ENCODE data around the gene VAMP2. TPM values are rescaled to one million over a fixed set of nuclear protein-coding genes. Genes with fewer than 3 reads are reported as not detected.
A peak's percentile ranks its signal among the peaks of the same experiment; 100 is the strongest.

The VAMP2 gene
- total RNA-seq, 1 donor = 5.6 TPM

- H3K4me3 ChIP-seq (ENCODE audit: low read depth, low read length) = peak overlapping the region; percentile 98
- DNase-seq (ENCODE audit: low read depth) = peak; percentile 96
- TF ChIP-seq, protein P1, sequence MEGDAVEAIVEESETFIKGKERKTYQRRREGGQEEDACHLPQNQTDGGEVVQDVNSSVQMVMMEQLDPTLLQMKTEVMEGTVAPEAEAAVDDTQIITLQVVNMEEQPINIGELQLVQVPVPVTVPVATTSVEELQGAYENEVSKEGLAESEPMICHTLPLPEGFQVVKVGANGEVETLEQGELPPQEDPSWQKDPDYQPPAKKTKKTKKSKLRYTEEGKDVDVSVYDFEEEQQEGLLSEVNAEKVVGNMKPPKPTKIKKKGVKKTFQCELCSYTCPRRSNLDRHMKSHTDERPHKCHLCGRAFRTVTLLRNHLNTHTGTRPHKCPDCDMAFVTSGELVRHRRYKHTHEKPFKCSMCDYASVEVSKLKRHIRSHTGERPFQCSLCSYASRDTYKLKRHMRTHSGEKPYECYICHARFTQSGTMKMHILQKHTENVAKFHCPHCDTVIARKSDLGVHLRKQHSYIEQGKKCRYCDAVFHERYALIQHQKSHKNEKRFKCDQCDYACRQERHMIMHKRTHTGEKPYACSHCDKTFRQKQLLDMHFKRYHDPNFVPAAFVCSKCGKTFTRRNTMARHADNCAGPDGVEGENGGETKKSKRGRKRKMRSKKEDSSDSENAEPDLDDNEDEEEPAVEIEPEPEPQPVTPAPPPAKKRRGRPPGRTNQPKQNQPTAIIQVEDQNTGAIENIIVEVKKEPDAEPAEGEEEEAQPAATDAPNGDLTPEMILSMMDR (IDR thresholded peaks at IDR 0.05; ENCODE audit: insufficient read depth, low read depth, low read length) = peak; percentile 39
Measured at GRCh38 chr17:8186787-8187516, 24.2 kb upstream of the VAMP2 start.

DNA sequence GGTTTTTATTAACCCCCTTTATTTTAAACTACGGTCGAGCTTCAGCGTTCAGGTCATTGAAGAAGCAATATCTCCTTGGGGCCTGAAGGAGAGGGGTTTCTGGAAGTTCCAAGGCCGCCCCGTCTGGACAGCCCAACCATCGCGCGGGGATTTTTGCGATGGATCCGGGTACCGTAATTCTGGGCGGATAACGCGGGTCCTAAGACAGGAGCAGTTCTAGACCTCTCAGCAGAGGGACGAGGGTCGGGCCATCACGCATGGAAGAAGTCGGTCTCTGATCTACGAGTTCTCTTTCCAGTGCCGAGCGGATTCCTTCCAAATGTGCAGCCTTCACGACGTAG, 23.7 kb upstream of the VAMP2 start:
- TF ChIP-seq, protein P1 (IDR thresholded peaks at IDR 0.05; ENCODE audit: insufficient read depth, low read depth, low read length) = no peak
- DNase-seq (ENCODE audit: low read depth) = no peak
- H3K4me3 ChIP-seq (ENCODE audit: low read depth, low read length) = peak overlapping the region; percentile 98

GRCh38 chr17:8185582-8186445, 23.1 kb upstream of the VAMP2 start:
- TF ChIP-seq, protein P1 (IDR thresholded peaks at IDR 0.05; ENCODE audit: insufficient read depth, low read depth, low read length) = no peak
- peak; percentile 74 for DNase-seq (ENCODE audit: low read depth)

GRCh38 chr17:8176998-8177731, 14.4 kb upstream of the VAMP2 start:
- peak overlapping the region; percentile 75 for H3K4me3 ChIP-seq (ENCODE audit: low read depth, low read length)
- DNase-seq (ENCODE audit: low read depth) = no peak
- TF ChIP-seq, protein P1 (IDR thresholded peaks at IDR 0.05; ENCODE audit: insufficient read depth, low read depth, low read length) = no peak

More at GRCh38 chr17:8185582-8186445, 23.1 kb upstream of the VAMP2 start:
- H3K4me3 ChIP-seq (ENCODE audit: low read depth, low read length) = peak overlapping the region; percentile 98

DNA sequence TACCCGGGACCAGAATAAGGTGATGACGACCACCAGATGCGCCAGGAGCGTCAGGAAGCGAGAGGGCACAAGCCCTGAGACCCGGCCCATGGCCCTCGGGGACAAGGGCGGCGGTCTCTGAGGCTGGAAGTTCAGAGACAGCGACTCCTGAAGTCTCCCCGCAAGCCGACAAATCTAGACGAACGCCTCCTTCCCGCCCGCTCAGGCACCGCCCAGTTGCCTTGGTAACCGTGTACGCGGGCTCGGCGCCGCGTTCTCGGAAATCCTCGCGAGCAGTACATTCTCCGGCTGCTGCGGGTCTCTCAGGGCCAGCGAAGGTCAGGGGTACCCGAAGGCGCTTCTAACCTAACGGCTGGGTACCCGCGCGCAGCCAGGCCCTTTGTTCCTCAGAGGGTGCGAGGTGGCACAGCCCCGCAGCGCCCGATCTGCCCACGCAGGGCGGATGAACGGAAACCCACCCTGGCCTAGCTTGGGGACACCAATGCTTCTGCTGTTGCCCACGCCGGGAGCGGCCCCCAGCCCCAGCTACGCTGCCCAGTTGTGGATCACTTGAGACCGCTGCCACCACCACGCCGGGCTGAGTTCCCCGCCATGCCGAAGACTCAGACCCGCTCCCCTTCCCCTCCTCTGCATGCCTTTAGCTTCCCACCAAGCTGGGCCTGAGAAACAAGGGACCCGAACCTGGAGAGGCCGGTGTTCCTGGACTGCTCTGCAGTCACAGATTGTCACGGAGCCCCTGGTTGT, 13.6 kb upstream of the VAMP2 start, which contains the start of gene TMEM107:
Gene TMEM107, minus strand, starts transcription at position 184 of the 744 bp plus-strand sequence. Its CDS starts 94 bp downstream, at position 90.
- peak within 1 kb of the TSS; percentile 75 for H3K4me3 ChIP-seq (ENCODE audit: low read depth, low read length)
- TF ChIP-seq, protein P1 (IDR thresholded peaks at IDR 0.05; ENCODE audit: insufficient read depth, low read depth, low read length) = peak; percentile 12
- peak; percentile 83 for DNase-seq (ENCODE audit: low read depth)

GRCh38 chr17:8175795-8176196, 13.0 kb upstream of the VAMP2 start:
- no peak for DNase-seq (ENCODE audit: low read depth)
- TF ChIP-seq, protein P1 (IDR thresholded peaks at IDR 0.05; ENCODE audit: insufficient read depth, low read depth, low read length) = no peak
- H3K4me3 ChIP-seq (ENCODE audit: low read depth, low read length) = peak overlapping the region; percentile 75
